Testis (tissue), 3 donors: Measurements from ENCODE around the gene ADPRH. TPM values are rescaled to one million over a fixed set of nuclear protein-coding genes. Genes with fewer than 3 reads are reported as not detected.

Experiments
- DNase-seq: peaks from one replicate; pipeline ENCODE4 v3.0.0-alpha.2; 2019
- H3K27ac ChIP-seq, 2 donors: fragments of 200-600 bp; sonication (generic); one replicate each; pipeline ENCODE4 v1.5.1; 2019
- H3K27me3 ChIP-seq: fragments of 200-600 bp; sonication (generic); one replicate; pipeline ENCODE4 v1.5.1; 2019
- H3K36me3 ChIP-seq: fragments of 200-600 bp; sonication (generic); one replicate; pipeline ENCODE4 v1.5.1; 2017; ENCODE audit warnings: low read depth; ENCODE audit errors: missing control alignments
- H3K4me1 ChIP-seq: fragments of 200-600 bp; sonication (generic); one replicate; pipeline ENCODE4 v1.5.1; 2019
- H3K4me3 ChIP-seq, 2 donors: fragments of 200-600 bp; sonication (generic); one replicate each; pipeline ENCODE4 v1.5.1; 2017 to 2019
- H3K9me3 ChIP-seq: fragments of 200-600 bp; sonication (generic); one replicate; pipeline ENCODE4 v1.5.1; 2017
- POLR2A ChIP-seq: fragments of 450-650 bp; IDR thresholded peaks from one replicate; pipeline ENCODE4 v1.6.1; 2017; ENCODE audit warnings: antibody characterized with exemption, mild to moderate bottlenecking, moderate library complexity
- WGBS, 2 donors: methylation state at CpG; one replicate each; pipeline ENCODE4 v1.1.5; 2018; 5-methylcytosine and 5-hydroxymethylcytosine counted together
- intact Hi-C: fragments of 100-400 bp; cut with DNase I; formaldehyde crosslinking; loops from one replicate; pipeline ENCODE4 v1.15.1; 2023; ENCODE audit warnings: low total_unique reads
- polyA plus RNA-seq: library from polyadenylated mRNA; stranded (reverse); fragments of 350-450 nt; fragmentation: Illumina TruSeq; extraction: RNeasy Lipid Tissue Mini Kit (QIAGEN cat#74804); gene quantifications from one replicate; pipeline ENCODE4 v1.2.3, GENCODE V29; 2014; ENCODE audit warnings: low read depth, low replicate concordance; ENCODE audit not compliant: insufficient read depth
- total RNA-seq, 2 donors: library from RNA; depleted of rRNA; stranded (reverse); fragments of >200 nt; gene quantifications; one replicate each; pipeline ENCODE4 v1.2.3, GENCODE V29; 2016
- TF ChIP-seq, protein P1 (sequence below), 3 experiments: fragments of 450-650 bp in 2 of 3; fragments of 200-600 bp in 1 of 3; sonication (generic) in 1 of 3; IDR thresholded peaks; one replicate each; pipeline ENCODE4 v1.5.1; 2016 to 2019; ENCODE audit warnings: antibody characterized with exemption in 3 of 3, mild to moderate bottlenecking in 2 of 3, moderate library complexity in 1 of 3

ADPRH gene
- total and polyA plus RNA-seq, 3 donors from 2014 or later: 7.9 to 8.6 (median 8.0) TPM

DNA sequence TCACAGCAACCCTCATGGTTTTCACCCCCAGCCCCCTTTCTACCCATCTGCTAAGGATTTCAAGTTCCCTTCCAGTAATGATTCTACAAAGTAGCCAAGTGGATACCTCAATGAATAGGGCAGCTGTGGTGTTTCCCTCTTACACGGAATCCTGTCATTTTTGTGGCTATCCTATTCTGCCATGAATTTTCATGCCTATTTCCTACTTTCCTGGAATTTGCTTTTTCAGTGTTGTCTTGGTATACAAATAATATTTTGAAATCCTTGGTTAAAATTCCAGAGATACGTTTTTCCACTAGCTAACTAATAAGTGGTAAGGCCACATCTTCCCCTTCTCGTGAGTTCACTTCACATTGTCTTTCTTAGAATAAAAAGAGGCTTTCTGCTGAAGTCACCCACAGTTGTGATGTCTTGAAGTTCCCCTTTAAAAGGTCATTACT lies 7.5 kb downstream of the ADPRH start:
- no peak overlapping the region for H3K4me3 ChIP-seq
- H3K27ac ChIP-seq: peak overlapping the region in 1 of 2 donors; percentile 68
- DNase-seq: no peak
- TF ChIP-seq, protein P1, sequence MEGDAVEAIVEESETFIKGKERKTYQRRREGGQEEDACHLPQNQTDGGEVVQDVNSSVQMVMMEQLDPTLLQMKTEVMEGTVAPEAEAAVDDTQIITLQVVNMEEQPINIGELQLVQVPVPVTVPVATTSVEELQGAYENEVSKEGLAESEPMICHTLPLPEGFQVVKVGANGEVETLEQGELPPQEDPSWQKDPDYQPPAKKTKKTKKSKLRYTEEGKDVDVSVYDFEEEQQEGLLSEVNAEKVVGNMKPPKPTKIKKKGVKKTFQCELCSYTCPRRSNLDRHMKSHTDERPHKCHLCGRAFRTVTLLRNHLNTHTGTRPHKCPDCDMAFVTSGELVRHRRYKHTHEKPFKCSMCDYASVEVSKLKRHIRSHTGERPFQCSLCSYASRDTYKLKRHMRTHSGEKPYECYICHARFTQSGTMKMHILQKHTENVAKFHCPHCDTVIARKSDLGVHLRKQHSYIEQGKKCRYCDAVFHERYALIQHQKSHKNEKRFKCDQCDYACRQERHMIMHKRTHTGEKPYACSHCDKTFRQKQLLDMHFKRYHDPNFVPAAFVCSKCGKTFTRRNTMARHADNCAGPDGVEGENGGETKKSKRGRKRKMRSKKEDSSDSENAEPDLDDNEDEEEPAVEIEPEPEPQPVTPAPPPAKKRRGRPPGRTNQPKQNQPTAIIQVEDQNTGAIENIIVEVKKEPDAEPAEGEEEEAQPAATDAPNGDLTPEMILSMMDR (IDR thresholded peaks at IDR 0.05): no peak
- no peak for TF ChIP-seq POLR2A
- intact Hi-C loops: no loop called here
- H3K4me1 ChIP-seq: no peaks in the 10 kb centered on the region
- 72% methylated on average over 3 of the region's 3 CpGs for WGBS, 2 donors
- no peaks in the 10 kb centered on the region for H3K27me3 ChIP-seq
- no peaks in the 10 kb centered on the region for H3K9me3 ChIP-seq
- H3K36me3 ChIP-seq: no peaks in the 10 kb centered on the region

DNA sequence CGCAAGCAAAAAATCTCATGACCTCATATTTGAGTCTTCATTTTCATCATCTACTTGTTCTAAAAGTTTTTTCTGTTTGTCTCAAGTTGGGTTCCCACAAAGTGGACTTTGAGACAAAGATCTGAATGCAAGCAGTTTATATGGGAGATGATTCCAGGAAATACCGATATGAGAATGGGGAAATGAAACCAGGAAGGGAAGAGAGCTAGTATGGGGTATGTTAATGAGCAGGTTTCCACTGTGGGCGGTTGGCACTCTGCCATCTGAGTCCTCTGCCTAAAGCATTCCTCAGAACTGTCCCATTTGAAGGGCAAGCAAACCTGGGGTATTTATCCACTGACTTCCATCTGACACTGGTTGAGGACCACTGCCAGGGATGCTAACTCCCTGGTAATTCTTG lies 8.8 kb downstream of the ADPRH start:
- Histone ChIP-seq H3K27me3 (no peaks in the 10 kb centered on the region), H3K4me1 (no peaks in the 10 kb centered on the region), H3K36me3 (no peaks in the 10 kb centered on the region), H3K27ac (peak overlapping the region in 1 of 2 donors; percentile 68), H3K4me3 (no peak overlapping the region), H3K9me3 (no peaks in the 10 kb centered on the region)
- WGBS, 2 donors: 42 to 49% methylated on average over 3 of the region's 3 CpGs
- TF ChIP-seq, protein P1 (IDR thresholded peaks at IDR 0.05): no peak
- no peak for TF ChIP-seq POLR2A
- intact Hi-C loops: no loop called here
- DNase-seq: peak; percentile 43

DNA sequence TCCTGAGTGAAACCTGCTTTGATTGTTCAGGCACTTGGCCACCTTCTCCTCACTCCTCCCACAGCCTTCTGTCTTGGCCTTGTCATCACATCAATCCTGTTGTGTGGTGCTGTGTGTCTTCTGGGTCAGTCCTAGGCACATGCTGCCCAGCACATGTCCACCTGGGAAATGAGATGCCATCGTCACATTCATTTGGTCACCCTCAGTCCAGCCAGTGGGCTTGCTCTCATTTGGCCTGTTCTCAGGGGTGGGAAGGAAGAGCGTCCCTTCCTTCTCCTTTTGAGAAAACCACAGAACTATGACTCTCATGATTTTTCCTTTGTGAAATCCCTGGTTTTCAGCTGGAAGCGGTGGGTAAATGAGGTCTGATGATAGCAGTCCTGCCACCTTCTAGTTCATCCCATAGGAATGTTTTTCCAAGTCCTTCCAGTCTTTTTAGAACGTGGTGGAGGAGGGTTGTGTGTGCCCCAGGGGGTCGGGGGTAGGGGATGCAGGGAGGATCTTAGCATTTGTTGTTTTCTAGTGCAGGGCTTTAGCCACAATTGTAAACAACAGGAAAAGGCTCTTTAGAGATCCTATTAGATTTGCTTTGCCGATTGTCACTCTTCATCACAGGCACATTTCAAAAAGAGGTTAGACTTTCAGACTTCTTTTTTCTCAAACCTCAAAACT lies 9.9 kb downstream of the ADPRH start:
- WGBS, 2 donors: 74 to 82% methylated on average over 6 of the region's 6 CpGs
- TF ChIP-seq POLR2A: no peak
- TF ChIP-seq, protein P1 (IDR thresholded peaks at IDR 0.05): no peak
- Histone ChIP-seq H3K4me3 (no peak overlapping the region), H3K27me3 (no peaks in the 10 kb centered on the region), H3K4me1 (no peaks in the 10 kb centered on the region), H3K9me3 (no peaks in the 10 kb centered on the region), H3K36me3 (no peaks in the 10 kb centered on the region), H3K27ac (no peak overlapping the region)
- DNase-seq: no peak
- intact Hi-C loops: no loop called here

DNA sequence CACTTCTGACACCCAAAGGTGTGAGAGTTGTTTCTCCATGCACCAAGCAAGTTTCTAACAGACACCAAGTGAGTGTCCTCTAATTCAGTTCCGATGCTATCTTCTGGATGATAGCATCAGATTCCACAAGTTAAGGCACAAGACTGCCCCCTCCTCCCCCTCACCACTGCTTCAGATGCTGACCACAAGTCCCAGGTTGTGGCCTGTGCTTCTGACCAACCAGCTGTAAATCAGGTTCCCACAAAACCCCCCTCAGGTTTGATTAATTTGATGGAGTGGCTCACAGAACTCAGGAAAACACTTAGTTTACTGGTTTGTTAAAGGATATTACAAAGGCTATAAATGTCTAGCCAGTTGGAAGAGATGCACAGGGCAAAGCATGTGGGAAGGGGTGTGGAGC lies 11.4 kb downstream of the ADPRH start:
- TF ChIP-seq, protein P1 (IDR thresholded peaks at IDR 0.05): no peak
- no peak for TF ChIP-seq POLR2A
- Histone ChIP-seq H3K27me3 (no peaks in the 10 kb centered on the region), H3K4me1 (no peaks in the 10 kb centered on the region), H3K36me3 (no peaks in the 10 kb centered on the region), H3K4me3 (no peak overlapping the region), H3K27ac (no peak overlapping the region), H3K9me3 (no peaks in the 10 kb centered on the region)
- intact Hi-C loops: no loop called here
- DNase-seq: no peak
- WGBS, 2 donors: 94 to 100% methylated on average over 1 of the region's 1 CpG

DNA sequence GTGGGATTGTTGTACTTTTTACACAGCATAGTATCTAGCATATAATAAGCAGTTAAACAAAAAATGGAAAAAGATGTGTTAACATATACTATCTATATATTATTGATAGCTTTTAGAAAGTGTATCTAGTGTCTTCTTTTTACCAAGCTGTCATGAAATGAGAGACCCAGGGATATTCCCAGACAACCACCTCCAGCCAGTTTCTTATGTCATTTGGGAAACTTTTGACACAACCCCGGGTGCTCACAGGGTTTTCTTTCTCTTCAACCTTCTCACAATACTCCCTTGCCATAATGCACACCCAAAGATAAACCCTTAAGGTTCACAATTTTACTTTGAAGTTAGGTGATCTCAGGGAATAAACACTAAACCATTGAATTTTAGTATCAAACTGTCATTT lies 13.6 kb downstream of the ADPRH start:
- intact Hi-C loops: no loop called here
- TF ChIP-seq, protein P1 (IDR thresholded peaks at IDR 0.05): no peak
- no peak for TF ChIP-seq POLR2A
- 79 to 85% methylated on average over 1 of the region's 1 CpG for WGBS, 2 donors
- Histone ChIP-seq H3K27me3 (no peaks in the 10 kb centered on the region), H3K36me3 (no peaks in the 10 kb centered on the region), H3K9me3 (no peaks in the 10 kb centered on the region), H3K27ac (no peak overlapping the region), H3K4me1 (no peaks in the 10 kb centered on the region), H3K4me3 (no peak overlapping the region)
- no peak for DNase-seq
